Suprapubic skin (tissue), 4 donors: ENCODE results near the gene PDE9A. TPM values are rescaled to one million over a fixed set of nuclear protein-coding genes. Genes with fewer than 3 reads are reported as not detected.

Experiments used
- DNase-seq, 2 donors: peaks; one replicate each; pipeline ENCODE4 v3.0.0-alpha.2; 2019; ENCODE audit warnings: low spot score in 2 of 2
- H3K27ac ChIP-seq: fragments of 200-600 bp; sonication (generic); one replicate; pipeline ENCODE4 v1.5.1; 2019
- H3K27me3 ChIP-seq: fragments of 200-600 bp; sonication (generic); one replicate; pipeline ENCODE4 v1.5.1; 2019
- H3K36me3 ChIP-seq: fragments of 200-600 bp; sonication (generic); one replicate; pipeline ENCODE4 v1.5.1; 2019
- H3K4me1 ChIP-seq: fragments of 200-600 bp; sonication (generic); one replicate; pipeline ENCODE4 v1.5.1; 2019
- H3K4me3 ChIP-seq: fragments of 200-600 bp; sonication (generic); one replicate; pipeline ENCODE4 v1.5.1; 2019; ENCODE audit warnings: mild to moderate bottlenecking
- H3K9me3 ChIP-seq: fragments of 200-600 bp; sonication (generic); one replicate; pipeline ENCODE4 v1.5.1; 2019
- CTCF ChIP-seq, 2 donors: fragments of 200-600 bp in 1 of 2; fragments of 450-650 bp in 1 of 2; sonication (generic) in 1 of 2; IDR thresholded peaks; one replicate each; pipeline ENCODE4 v1.5.1; 2016 to 2019; ENCODE audit warnings: antibody characterized with exemption in 2 of 2, mild to moderate bottlenecking in 1 of 2, moderate library complexity in 1 of 2
- EP300 ChIP-seq: sonication (generic); formaldehyde crosslinking; IDR thresholded peaks from one replicate; pipeline ENCODE4 v1.6.1; 2017; ENCODE audit warnings: antibody characterized with exemption
- POLR2A ChIP-seq, 2 donors: fragments of 450-650 bp; IDR thresholded peaks; one replicate each; pipeline ENCODE4 v1.6.1; 2017; ENCODE audit warnings: antibody characterized with exemption in 2 of 2, mild to moderate bottlenecking in 2 of 2, moderate library complexity in 2 of 2
- POLR2AphosphoS5 ChIP-seq, 3 donors: sonication (generic); formaldehyde crosslinking; IDR thresholded peaks; one replicate each; pipeline ENCODE4 v1.6.1; 2017; ENCODE audit warnings: antibody characterized with exemption in 3 of 3
- WGBS: methylation state at CpG from one replicate; pipeline ENCODE4 v1.1.5; 2018; 5-methylcytosine and 5-hydroxymethylcytosine counted together
- total RNA-seq, 4 donors: library from RNA; depleted of rRNA; stranded (reverse); fragments of >200 nt; gene quantifications; one replicate each; pipeline ENCODE4 v1.1.0, GENCODE V29; 2016

Gene PDE9A
- total RNA-seq, 4 donors from 2014 or later: 4.5 to 12.0 (median 7.1) TPM

GRCh38 chr21:42615924-42616323 is 37.5 kb upstream of the PDE9A start:
- Histone ChIP-seq H3K27me3 (peaks cover 43% of the 10 kb centered on the region), H3K36me3 (no peaks in the 10 kb centered on the region), H3K4me3 (no peak overlapping the region), H3K9me3 (no peaks in the 10 kb centered on the region), H3K4me1 (peaks cover 20% of the 10 kb centered on the region), H3K27ac (no peak overlapping the region)
- WGBS: 60% methylated on average over 3 of the region's 3 CpGs
- TF ChIP-seq CTCF (IDR thresholded peaks at IDR 0.05) (no peak), POLR2AphosphoS5 (IDR thresholded peaks at IDR 0.05) (no peak), EP300 (no peak), POLR2A (IDR thresholded peaks at IDR 0.05) (no peak)
- DNase-seq: peak in 1 of 2 donors; percentile 20

- DNase-seq: peak; percentile 41 to 56
- Histone ChIP-seq H3K36me3 (no peaks in the 10 kb centered on the region), H3K4me1 (peaks cover 20% of the 10 kb centered on the region), H3K27ac (no peak overlapping the region), H3K9me3 (no peaks in the 10 kb centered on the region), H3K27me3 (peaks cover 43% of the 10 kb centered on the region), H3K4me3 (peak overlapping the region; percentile 28)
- WGBS: 18% methylated on average over 18 of the region's 18 CpGs
- TF ChIP-seq EP300: no peak
- no peak for TF ChIP-seq POLR2AphosphoS5 (IDR thresholded peaks at IDR 0.05)
- no peak for TF ChIP-seq CTCF (IDR thresholded peaks at IDR 0.05)
- TF ChIP-seq POLR2A (IDR thresholded peaks at IDR 0.05): no peak
These were observed 37.0 kb upstream of the PDE9A start for GRCh38 chr21:42616446-42616845.

GRCh38 chr21:42616941-42617340 is 36.5 kb upstream of the PDE9A start:
- DNase-seq: peak; percentile 55 to 78
- H3K27ac ChIP-seq: no peak overlapping the region
- H3K4me3 ChIP-seq: peak overlapping the region; percentile 28
- 0% methylated on average over 1 of the region's 21 CpGs for WGBS
- peaks cover 46% of the 10 kb centered on the region for H3K27me3 ChIP-seq
- H3K36me3 ChIP-seq: no peaks in the 10 kb centered on the region
- TF ChIP-seq POLR2AphosphoS5 (IDR thresholded peaks at IDR 0.05): no peak
- TF ChIP-seq CTCF (IDR thresholded peaks at IDR 0.05): no peak
- no peak for TF ChIP-seq EP300
- TF ChIP-seq POLR2A (IDR thresholded peaks at IDR 0.05): no peak
- no peaks in the 10 kb centered on the region for H3K9me3 ChIP-seq
- peaks cover 20% of the 10 kb centered on the region for H3K4me1 ChIP-seq

GRCh38 chr21:42617486-42617885 is 35.9 kb upstream of the PDE9A start:
- Histone ChIP-seq H3K27me3 (peaks cover 51% of the 10 kb centered on the region), H3K4me1 (peaks cover 20% of the 10 kb centered on the region), H3K27ac (no peak overlapping the region), H3K9me3 (no peaks in the 10 kb centered on the region), H3K4me3 (no peak overlapping the region), H3K36me3 (no peaks in the 10 kb centered on the region)
- TF ChIP-seq CTCF (IDR thresholded peaks at IDR 0.05) (no peak), POLR2AphosphoS5 (IDR thresholded peaks at IDR 0.05) (no peak), EP300 (no peak), POLR2A (IDR thresholded peaks at IDR 0.05) (no peak)
- 90% methylated on average over 5 of the region's 23 CpGs for WGBS
- DNase-seq: peak; percentile 51 to 72

GRCh38 chr21:42618707-42619102 is 34.7 kb upstream of the PDE9A start:
- H3K4me3 ChIP-seq: no peak overlapping the region
- no peak overlapping the region for H3K27ac ChIP-seq
- H3K9me3 ChIP-seq: no peaks in the 10 kb centered on the region
- H3K36me3 ChIP-seq: no peaks in the 10 kb centered on the region
- peak; percentile 17 to 29 for DNase-seq
- H3K4me1 ChIP-seq: peaks cover 20% of the 10 kb centered on the region
- no peak for TF ChIP-seq POLR2AphosphoS5 (IDR thresholded peaks at IDR 0.05)
- H3K27me3 ChIP-seq: peaks cover 51% of the 10 kb centered on the region
- 63% methylated on average over 3 of the region's 3 CpGs for WGBS

- no peak overlapping the region for H3K27ac ChIP-seq
- H3K4me1 ChIP-seq: peaks cover 19% of the 10 kb centered on the region
- H3K4me3 ChIP-seq: no peak overlapping the region
- no peaks in the 10 kb centered on the region for H3K36me3 ChIP-seq
- WGBS: 77% methylated on average over 7 of the region's 7 CpGs
- H3K9me3 ChIP-seq: no peaks in the 10 kb centered on the region
- no peak for TF ChIP-seq EP300
- no peak for TF ChIP-seq POLR2A (IDR thresholded peaks at IDR 0.05)
- TF ChIP-seq POLR2AphosphoS5 (IDR thresholded peaks at IDR 0.05): no peak
- TF ChIP-seq CTCF (IDR thresholded peaks at IDR 0.05): no peak
- DNase-seq: peak; percentile 13 to 68
- peaks cover 51% of the 10 kb centered on the region for H3K27me3 ChIP-seq
These were observed 34.3 kb upstream of the PDE9A start for GRCh38 chr21:42619166-42619565.
